ENCODE data around the gene LCE7A.

Gene LCE7A

GRCh38 chr1:152880907-152881306 is 21.1 kb downstream of the LCE7A start:
- ChIA-PET CTCF (no interaction called here), POLR2A (no interaction called here)
- no peak overlapping the region for H3K27ac ChIP-seq (ENCODE audit: extremely low read depth, low read depth, low read length)
- H3K36me3 ChIP-seq (ENCODE audit: control insufficient read depth in 2 of 2, insufficient read depth in 1 of 2, low read length in 2 of 2), result no peaks in the 10 kb centered on the region
- TF ChIP-seq ZFP69B (tag by site-specific recombination; IDR thresholded peaks at IDR 0.05) (no peak), ZNF362 (tag by site-specific recombination; IDR thresholded peaks at IDR 0.05) (no peak), ZNF561 (tag by site-specific recombination; IDR thresholded peaks at IDR 0.05; ENCODE audit: borderline replicate concordance) (no peak), ZNF449 (tag by site-specific recombination; IDR thresholded peaks at IDR 0.05) (no peak), ZNF169 (tag by site-specific recombination; IDR thresholded peaks at IDR 0.05) (no peak), ZNF670 (tag by site-specific recombination; IDR thresholded peaks at IDR 0.05; ENCODE audit: low read depth) (no peak), ZBTB44 (tag by site-specific recombination; IDR thresholded peaks at IDR 0.05) (no peak), TSHZ1 (tag by site-specific recombination; IDR thresholded peaks at IDR 0.05; ENCODE audit: borderline replicate concordance) (no peak), ZNF621 (tag by site-specific recombination; IDR thresholded peaks at IDR 0.05) (no peak), ZNF324 (tag by site-specific recombination; IDR thresholded peaks at IDR 0.05) (no peak), ZNF341 (tag by site-specific recombination; IDR thresholded peaks at IDR 0.05; ENCODE audit: low read depth) (no peak), BCL11A (tag by site-specific recombination; IDR thresholded peaks at IDR 0.05; ENCODE audit: low read depth) (no peak), ZNF610 (tag by site-specific recombination; IDR thresholded peaks at IDR 0.05; ENCODE audit: borderline replicate concordance) (no peak), GLI2 (tag by site-specific recombination; IDR thresholded peaks at IDR 0.05; ENCODE audit: borderline replicate concordance, low read depth) (no peak), ZNF155 (tag by site-specific recombination; IDR thresholded peaks at IDR 0.05) (no peak), KLF1 (tag by site-specific recombination; IDR thresholded peaks at IDR 0.05) (no peak), ZNF76 (tag by site-specific recombination; IDR thresholded peaks at IDR 0.05; ENCODE audit: borderline replicate concordance, low read depth) (no peak), KLF8 (tag by site-specific recombination; IDR thresholded peaks at IDR 0.05) (no peak), ZNF548 (tag by site-specific recombination; IDR thresholded peaks at IDR 0.05) (no peak), ZNF423 (tag by site-specific recombination; IDR thresholded peaks at IDR 0.05) (no peak)
- H3K9me3 ChIP-seq (ENCODE audit: control insufficient read depth, insufficient read depth, low read depth, low read length), result no peaks in the 10 kb centered on the region
- no peak overlapping the region for H3K4me3 ChIP-seq (ENCODE audit: low read depth, low read length)
- no peaks in the 10 kb centered on the region for H3K4me1 ChIP-seq (ENCODE audit: control insufficient read depth, insufficient read depth, low read length)
